ENCODE results near the gene ASMTL. TPM values are rescaled to one million over a fixed set of nuclear protein-coding genes. Genes with fewer than 3 reads are reported as not detected.
"Not testable (repeated sequence)": the region's sequence is repeated elsewhere in the genome, so short reads cannot be mapped to it uniquely, and the experiment has no call there.

Gene ASMTL
- total RNA-seq, 1 donor from 2014 or later, result 24.5 TPM

DNA sequence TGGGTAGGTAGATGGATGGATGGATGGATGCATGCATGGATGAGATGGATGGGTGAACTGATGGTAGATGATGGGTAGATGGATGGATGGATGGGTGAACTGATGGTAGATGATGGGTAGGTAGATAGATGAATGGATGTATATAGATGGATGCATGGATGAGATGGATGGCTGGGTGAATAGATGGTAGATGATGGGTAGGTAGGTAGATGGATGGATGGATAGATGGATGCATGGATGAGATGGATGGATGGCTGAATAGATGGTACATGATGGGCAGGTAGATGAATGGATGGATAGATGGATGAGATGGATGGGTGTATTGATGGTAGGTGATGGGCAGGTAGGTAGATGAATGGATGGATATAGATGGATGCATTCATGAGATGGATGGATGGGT lies 45.7 kb downstream of the ASMTL start:
- no peak for DNase-seq (ENCODE audit: low spot score, unreplicated experiment)
- Mint-ChIP-seq H3K4me3 (ENCODE audit: low read depth) (no peak overlapping the region), H3K4me1 (ENCODE audit: low read depth) (no peaks in the 10 kb centered on the region), H3K27ac (no peak overlapping the region), H3K27me3 (no peaks in the 10 kb centered on the region), H3K36me3 (ENCODE audit: insufficient read depth) (no peaks in the 10 kb centered on the region), H3K9me3 (ENCODE audit: low read depth) (no peaks in the 10 kb centered on the region)
- no peak for TF ChIP-seq CTCF (IDR thresholded peaks at IDR 0.05; ENCODE audit: unreplicated experiment)

GRCh38 chrX:1405769-1406168 lies 46.9 kb downstream of the ASMTL start:
- H3K27me3 Mint-ChIP-seq; H3K36me3 Mint-ChIP-seq (ENCODE audit: insufficient read depth); H3K27ac Mint-ChIP-seq; H3K4me3 Mint-ChIP-seq (ENCODE audit: low read depth); H3K4me1 Mint-ChIP-seq (ENCODE audit: low read depth); H3K9me3 Mint-ChIP-seq (ENCODE audit: low read depth); DNase-seq (ENCODE audit: low spot score, unreplicated experiment): not testable (repeated sequence)

DNA sequence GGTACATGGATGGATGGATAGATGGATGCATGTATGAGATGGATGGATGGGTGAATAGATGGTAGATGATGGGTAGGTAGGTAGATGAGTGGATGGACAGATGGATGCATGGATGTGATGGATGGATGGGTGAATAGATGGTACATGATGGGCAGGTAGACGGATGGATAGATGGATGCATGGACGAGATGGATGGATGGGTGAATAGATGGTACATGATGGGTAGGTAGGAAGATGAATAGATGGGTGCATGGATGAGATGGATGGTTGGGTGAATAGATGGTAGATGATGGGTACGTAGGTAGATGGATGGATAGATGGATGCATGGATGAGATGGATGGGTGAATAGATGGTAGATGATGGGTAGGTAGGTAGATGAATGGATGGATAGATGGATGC lies 48.8 kb downstream of the ASMTL start:
- H3K36me3 Mint-ChIP-seq (ENCODE audit: insufficient read depth); H3K27ac Mint-ChIP-seq; H3K4me3 Mint-ChIP-seq (ENCODE audit: low read depth); DNase-seq (ENCODE audit: low spot score, unreplicated experiment); H3K9me3 Mint-ChIP-seq (ENCODE audit: low read depth); H3K27me3 Mint-ChIP-seq; H3K4me1 Mint-ChIP-seq (ENCODE audit: low read depth): not testable (repeated sequence)

- DNase-seq (ENCODE audit: low spot score, unreplicated experiment), result no peak
- H3K4me3 Mint-ChIP-seq (ENCODE audit: low read depth), result no peak overlapping the region
- no peaks in the 10 kb centered on the region for H3K27me3 Mint-ChIP-seq
- no peak overlapping the region for H3K27ac Mint-ChIP-seq
- no peaks in the 10 kb centered on the region for H3K4me1 Mint-ChIP-seq (ENCODE audit: low read depth)
- no peak for TF ChIP-seq CTCF (IDR thresholded peaks at IDR 0.05; ENCODE audit: unreplicated experiment)
- no peaks in the 10 kb centered on the region for H3K36me3 Mint-ChIP-seq (ENCODE audit: insufficient read depth)
- no peaks in the 10 kb centered on the region for H3K9me3 Mint-ChIP-seq (ENCODE audit: low read depth)
Measured at GRCh38 chrX:1403228-1403627, 49.5 kb downstream of the ASMTL start.

- H3K4me1 Mint-ChIP-seq (ENCODE audit: low read depth), result no peaks in the 10 kb centered on the region
- H3K36me3 Mint-ChIP-seq (ENCODE audit: insufficient read depth), result peaks cover 1% of the 10 kb centered on the region
- H3K27ac Mint-ChIP-seq, result no peak overlapping the region
- no peak overlapping the region for H3K4me3 Mint-ChIP-seq (ENCODE audit: low read depth)
- no peaks in the 10 kb centered on the region for H3K27me3 Mint-ChIP-seq
- H3K9me3 Mint-ChIP-seq (ENCODE audit: low read depth), result no peaks in the 10 kb centered on the region
- DNase-seq (ENCODE audit: low spot score, unreplicated experiment), result no peak
- no peak for TF ChIP-seq CTCF (IDR thresholded peaks at IDR 0.05; ENCODE audit: unreplicated experiment)
Measured at GRCh38 chrX:1401611-1402430, 50.9 kb downstream of the ASMTL start.

DNA sequence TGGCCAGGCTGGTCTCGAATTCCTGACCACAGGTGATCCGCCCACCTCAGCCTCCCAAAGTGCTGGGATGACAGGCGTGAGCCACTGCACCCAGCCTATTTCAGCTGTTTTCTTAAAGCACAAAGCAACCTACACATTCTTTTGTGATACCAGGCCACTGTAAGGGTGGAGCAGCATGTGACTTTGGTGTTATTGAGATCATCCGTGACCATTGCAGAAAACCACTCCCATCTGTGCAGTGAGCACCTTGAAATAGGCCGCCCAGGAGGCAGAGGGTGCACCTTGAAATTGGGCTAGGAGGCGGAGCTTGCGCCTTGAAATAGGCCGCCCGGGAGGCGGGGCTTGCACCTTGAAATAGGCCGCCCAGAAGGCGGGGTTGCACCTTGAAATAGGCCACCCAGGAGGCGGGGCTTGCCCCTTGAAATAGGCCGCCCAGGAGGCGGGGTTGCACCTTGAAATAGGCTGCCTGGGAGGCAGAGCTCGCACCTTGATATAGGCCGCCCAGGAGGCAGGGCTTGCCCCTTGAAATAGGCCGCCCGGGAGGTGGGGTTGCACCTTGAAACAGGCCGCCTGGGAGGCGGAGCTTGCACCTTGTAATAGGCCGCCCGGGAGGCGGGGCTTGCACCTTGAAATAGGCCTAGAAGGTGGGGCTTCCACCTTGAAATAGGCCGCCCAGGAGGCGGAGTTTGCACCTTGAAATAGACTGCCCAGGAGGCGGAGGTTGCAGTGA lies 51.8 kb downstream of the ASMTL start:
- no peak for TF ChIP-seq CTCF (IDR thresholded peaks at IDR 0.05; ENCODE audit: unreplicated experiment)
- H3K4me1 Mint-ChIP-seq (ENCODE audit: low read depth), result peaks cover 2% of the 10 kb centered on the region
- H3K36me3 Mint-ChIP-seq (ENCODE audit: insufficient read depth), result peaks cover 7% of the 10 kb centered on the region
- no peak for DNase-seq (ENCODE audit: low spot score, unreplicated experiment)
- no peaks in the 10 kb centered on the region for H3K27me3 Mint-ChIP-seq
- no peaks in the 10 kb centered on the region for H3K9me3 Mint-ChIP-seq (ENCODE audit: low read depth)
- H3K4me3 Mint-ChIP-seq (ENCODE audit: low read depth), result no peak overlapping the region
- no peak overlapping the region for H3K27ac Mint-ChIP-seq
